B cell (primary cell): ENCODE data around the gene RSL24D1. TPM values are rescaled to one million over a fixed set of nuclear protein-coding genes. Genes with fewer than 3 reads are reported as not detected.

Source experiments
- ATAC-seq: fragments of 200-7000 bp; cut with Tn5 transposase; one replicate; pipeline ENCODE4 v1.10.0; 2021; ENCODE audit warnings: low read depth, mild to moderate bottlenecking, moderate number of reproducible peaks, moderate library complexity
- CTCF ChIA-PET: fragments of 350-600 bp; sonication (Branson Sonifier 250); formaldehyde crosslinking; loops from one replicate; lab custom pipeline; 2021; ENCODE audit warnings: antibody characterized with exemption, inconsistent platforms; lab: Charles Lee
- POLR2A ChIA-PET: fragments of 350-600 bp; sonication (Branson Sonifier 250); formaldehyde crosslinking; loops from one replicate; lab custom pipeline; 2021; ENCODE audit warnings: antibody characterized with exemption; lab: Charles Lee
- DNase-seq: peaks from one replicate; pipeline ENCODE4 v3.0.0; 2013
- H2AFZ ChIP-seq: 2 replicates; pipeline ENCODE4 v1.6.1; 2012; ENCODE audit warnings: mild to moderate bottlenecking, low read depth, low read length; ENCODE audit not compliant: insufficient read depth, poor library complexity, severe bottlenecking
- H3K27ac ChIP-seq, 2 donors: 1 replicate in 1 of 2; 2 replicates in 1 of 2; pipeline ENCODE4 v1.5.1; 2012 to 2013; ENCODE audit warnings: low read length in 2 of 2, mild to moderate bottlenecking in 2 of 2, moderate library complexity in 1 of 2
- H3K27me3 ChIP-seq, 4 experiments: fragments of 200-600 bp in 1 of 4; sonication (generic) in 1 of 4; replicated peaks in 1 of 4; 1 replicate in 2 of 4; 2 replicates in 2 of 4; pipeline versions ENCODE4 v1.6.1 to v1.7.0; 2013 to 2016; ENCODE audit warnings: low read length in 3 of 4, mild to moderate bottlenecking in 2 of 4, mixed read lengths in 1 of 4, moderate library complexity in 1 of 4; ENCODE audit not compliant: insufficient read depth in 4 of 4, control insufficient read depth in 3 of 4; ENCODE audit errors: control extremely low read depth in 1 of 4
- H3K36me3 ChIP-seq, 2 experiments: replicated peaks in 1 of 2; 1 replicate in 1 of 2; 2 replicates in 1 of 2; pipeline versions ENCODE4 v1.6.1 to v1.7.1; 2013; ENCODE audit warnings: low read length in 1 of 2; ENCODE audit not compliant: insufficient read depth in 2 of 2, control insufficient read depth in 1 of 2; ENCODE audit errors: control extremely low read depth in 1 of 2, extremely low read depth in 1 of 2
- H3K4me1 ChIP-seq, 2 donors: fragments of 200-600 bp in 1 of 2; sonication (generic) in 1 of 2; 1 replicate in 1 of 2; 2 replicates in 1 of 2; pipeline versions ENCODE4 v1.5.1 to v1.6.1; 2013 to 2017; ENCODE audit warnings: low read length in 2 of 2; ENCODE audit not compliant: control insufficient read depth in 2 of 2, insufficient read depth in 2 of 2
- H3K4me2 ChIP-seq: replicated peaks from 2 replicates; pipeline ENCODE3; 2012; ENCODE audit warnings: mild to moderate bottlenecking, low read depth, low read length; ENCODE audit not compliant: poor library complexity, severe bottlenecking
- H3K4me3 ChIP-seq, 5 experiments: fragments of 200-600 bp in 1 of 5; sonication (generic) in 1 of 5; 1 replicate in 3 of 5; 2 replicates in 2 of 5; pipeline versions ENCODE4 v1.5.1 to v1.7.0; 2011 to 2016; ENCODE audit warnings: low read length in 4 of 5, mild to moderate bottlenecking in 4 of 5, low read depth in 2 of 5, control low read depth in 1 of 5, moderate library complexity in 1 of 5; ENCODE audit not compliant: insufficient read depth in 1 of 5; ENCODE audit errors: control extremely low read depth in 1 of 5, extremely low read depth in 1 of 5
- H3K79me2 ChIP-seq: fragments of 200-600 bp; sonication (generic); one replicate; pipeline ENCODE4 v1.6.0; 2016; ENCODE audit warnings: low read length; ENCODE audit not compliant: control insufficient read depth, insufficient read depth
- H3K9ac ChIP-seq: fragments of 200-600 bp; sonication (generic); 2 replicates; pipeline ENCODE4 v1.6.1; 2017; ENCODE audit warnings: mild to moderate bottlenecking, low read length, moderate library complexity
- H3K9me3 ChIP-seq, 3 donors: one replicate each; pipeline versions ENCODE4 v1.6.1 to v1.7.1; 2013; ENCODE audit warnings: low read length in 2 of 3; ENCODE audit not compliant: control insufficient read depth in 2 of 3, insufficient read depth in 1 of 3; ENCODE audit errors: control extremely low read depth in 1 of 3
- H4K20me1 ChIP-seq: 2 replicates; pipeline ENCODE4 v1.6.0; 2012; ENCODE audit warnings: mild to moderate bottlenecking, low read length; ENCODE audit not compliant: insufficient read depth, control insufficient read depth, poor library complexity, severe bottlenecking
- H3K27ac Mint-ChIP-seq: one replicate; pipeline ENCODE4 v1.8.0; 2021; ENCODE audit warnings: mixed read lengths
- H3K27me3 Mint-ChIP-seq: one replicate; pipeline ENCODE4 v1.8.0; 2021; ENCODE audit warnings: mixed read lengths
- H3K4me1 Mint-ChIP-seq: one replicate; pipeline ENCODE4 v1.8.0; 2021; ENCODE audit warnings: mixed read lengths
- H3K4me3 Mint-ChIP-seq: one replicate; pipeline ENCODE4 v1.8.0; 2021; ENCODE audit warnings: mixed read lengths
- H3K9me3 Mint-ChIP-seq: one replicate; pipeline ENCODE4 v1.8.0; 2022; ENCODE audit warnings: mixed read lengths; ENCODE audit not compliant: insufficient read depth
- CTCF ChIP-seq: fragments of 200-600 bp; IDR thresholded peaks from one replicate; pipeline ENCODE4 v1.8.0; 2022; ENCODE audit warnings: antibody characterized with exemption, mild to moderate bottlenecking
- EZH2 ChIP-seq: IDR thresholded peaks from 2 replicates; pipeline ENCODE4 v1.6.1; 2012; ENCODE audit warnings: borderline replicate concordance, low read depth, mild to moderate bottlenecking, moderate library complexity, low read length; ENCODE audit not compliant: insufficient read depth, poor library complexity, severe bottlenecking
- WGBS: methylation state at CpG from one replicate; pipeline ENCODE4 v1.1.5; 2013; ENCODE audit warnings: missing lambda C conversion rate; ENCODE audit not compliant: insufficient coverage; 5-methylcytosine and 5-hydroxymethylcytosine counted together
- intact Hi-C: fragments of 100-400 bp; cut with micrococcal nuclease; formaldehyde crosslinking; loops from one replicate; pipeline ENCODE4 v1.10.0; 2022
- polyA plus RNA-seq: library from polyadenylated mRNA; depleted of rRNA; stranded (reverse); fragments of >200 nt; gene quantifications from 2 replicates; pipeline ENCODE4 v1.2.3, GENCODE V29; 2012
- total RNA-seq, 2 donors: library from RNA; stranded (reverse); fragments of 120-200 nt in 1 of 2; gene quantifications; 1 replicate in 1 of 2; 2 replicates in 1 of 2; pipeline versions ENCODE4 v1.2.3 to v1.2.4, GENCODE V29; 2013 to 2022

RSL24D1 gene
- total and polyA plus RNA-seq, 2 donors (not counting 1 experiment from before 2014, with no cell fraction given) = 25.2 to 80.7 TPM

DNA sequence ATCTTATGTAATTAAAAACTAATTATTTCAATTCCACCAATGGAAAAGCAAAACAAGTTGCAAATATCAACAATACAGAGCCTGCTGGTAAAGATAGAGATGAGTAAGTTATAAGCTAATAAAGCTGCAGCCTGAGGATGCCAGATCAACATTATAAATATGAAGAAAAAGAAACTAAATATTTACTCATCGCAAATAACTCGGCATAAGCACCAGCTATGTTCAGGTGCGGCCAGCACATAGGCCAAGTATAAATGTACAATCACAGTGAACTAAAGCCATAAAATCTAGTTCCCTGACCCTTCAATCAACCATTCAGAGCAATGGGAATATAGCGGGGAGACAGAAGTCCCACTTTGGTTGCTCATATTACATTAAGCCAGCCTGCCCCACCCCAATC lies 7.7 kb upstream of the RSL24D1 start:
- Mint-ChIP-seq H3K27ac (no peak overlapping the region), H3K9me3 (no peaks in the 10 kb centered on the region), H3K27me3 (no peaks in the 10 kb centered on the region), H3K4me3 (no peak overlapping the region), H3K4me1 (no peaks in the 10 kb centered on the region)
- Histone ChIP-seq H3K36me3 (peaks cover 0 to 7% of the 10 kb centered on the region in 2 experiments), H2AFZ (no peak overlapping the region), H3K9ac (no peak overlapping the region), H3K4me3 (no peak overlapping the region), H3K27me3 (no peaks in the 10 kb centered on the region), H3K9me3 (no peaks in the 10 kb centered on the region), H3K4me1 (no peaks in the 10 kb centered on the region), H3K27ac (no peak overlapping the region), H3K79me2 (no peaks in the 10 kb centered on the region), H4K20me1 (no peaks in the 10 kb centered on the region), H3K4me2 (no peak overlapping the region)
- intact Hi-C loops = no loop called here
- POLR2A ChIA-PET = no interaction called here
- ATAC-seq (no peak), DNase-seq (no peak)
- CTCF ChIA-PET = no interaction called here
- 100% methylated on average over 2 of the region's 4 CpGs for WGBS
- TF ChIP-seq CTCF = no peak
- no peak for TF ChIP-seq EZH2

- TF ChIP-seq CTCF (no peak), EZH2 (no peak)
- H3K4me1 ChIP-seq = peaks cover 6 to 7% of the 10 kb centered on the region in 2 donors
- Mint-ChIP-seq H3K4me1 (peaks cover 2% of the 10 kb centered on the region), H3K4me3 (no peak overlapping the region), H3K27me3 (no peaks in the 10 kb centered on the region), H3K9me3 (no peaks in the 10 kb centered on the region), H3K27ac (no peak overlapping the region)
- no peak overlapping the region for H3K27ac ChIP-seq
- DNase-seq (no peak), ATAC-seq (no peak)
- no peaks in the 10 kb centered on the region for H3K27me3 ChIP-seq
- no peak overlapping the region for H2AFZ ChIP-seq
- no peak overlapping the region for H3K4me3 ChIP-seq
- H3K9me3 ChIP-seq = no peaks in the 10 kb centered on the region
- intact Hi-C loops = no loop called here
- H3K36me3 ChIP-seq = peaks cover 0 to 7% of the 10 kb centered on the region in 2 experiments
- ChIA-PET CTCF (no interaction called here), POLR2A (interaction anchor here (0.6 kb wide), 1 partner anchor 1005 kb away, joined by 3 read pairs; no protein-coding TSS in a partner anchor)
- peaks cover 3% of the 10 kb centered on the region for H3K79me2 ChIP-seq
- H3K9ac ChIP-seq = no peak overlapping the region
- 100% methylated on average over 1 of the region's 1 CpG for WGBS
- H3K4me2 ChIP-seq = no peak overlapping the region
- no peaks in the 10 kb centered on the region for H4K20me1 ChIP-seq
Observed at GRCh38 chr15:55202206-55202605, 5.5 kb upstream of the RSL24D1 start.
